ENCODE measurements around the gene ANKRD24.
"Not testable (repeated sequence)": the region's sequence is repeated elsewhere in the genome, so short reads cannot be mapped to it uniquely, and the experiment has no call there.

ANKRD24 gene

DNA sequence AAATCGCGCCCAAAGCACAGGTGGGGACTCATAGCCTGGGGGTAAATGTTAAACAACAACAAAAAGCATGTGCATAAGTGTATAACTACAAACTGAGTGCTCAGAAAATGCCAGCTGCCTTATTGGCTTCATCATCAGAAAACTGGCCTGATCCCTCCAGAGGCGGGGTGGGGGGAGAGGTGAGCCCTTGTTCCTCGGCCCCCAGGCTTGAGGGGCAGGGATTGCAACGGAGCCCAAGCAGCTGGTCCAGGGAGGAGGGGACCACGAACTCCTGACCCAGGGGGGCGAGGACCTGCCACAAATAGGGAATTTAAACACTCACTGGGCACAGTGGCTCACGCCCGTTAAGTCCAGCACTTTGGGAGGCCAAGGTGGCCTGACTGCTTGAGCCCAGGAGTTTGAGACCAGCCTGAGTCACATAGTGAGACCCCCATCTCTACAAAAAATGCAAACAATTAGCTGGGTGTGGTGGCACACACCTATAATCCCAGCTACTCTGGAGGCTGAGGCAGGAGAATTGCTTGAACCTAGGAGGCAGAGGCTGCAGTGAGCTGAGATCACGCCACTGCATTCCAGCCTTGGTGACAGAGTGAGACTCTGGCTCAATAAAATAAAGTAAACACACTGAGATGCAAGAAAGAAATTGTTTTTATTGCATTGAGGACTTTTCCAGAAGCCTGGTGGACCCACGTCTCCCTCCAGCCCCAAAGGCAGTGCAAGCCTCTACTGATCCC lies 8.8 kb upstream of the ANKRD24 start:
- no peak for DNase-seq (ENCODE audit: low read depth in 4 of 4, low spot score in 1 of 4)

DNA sequence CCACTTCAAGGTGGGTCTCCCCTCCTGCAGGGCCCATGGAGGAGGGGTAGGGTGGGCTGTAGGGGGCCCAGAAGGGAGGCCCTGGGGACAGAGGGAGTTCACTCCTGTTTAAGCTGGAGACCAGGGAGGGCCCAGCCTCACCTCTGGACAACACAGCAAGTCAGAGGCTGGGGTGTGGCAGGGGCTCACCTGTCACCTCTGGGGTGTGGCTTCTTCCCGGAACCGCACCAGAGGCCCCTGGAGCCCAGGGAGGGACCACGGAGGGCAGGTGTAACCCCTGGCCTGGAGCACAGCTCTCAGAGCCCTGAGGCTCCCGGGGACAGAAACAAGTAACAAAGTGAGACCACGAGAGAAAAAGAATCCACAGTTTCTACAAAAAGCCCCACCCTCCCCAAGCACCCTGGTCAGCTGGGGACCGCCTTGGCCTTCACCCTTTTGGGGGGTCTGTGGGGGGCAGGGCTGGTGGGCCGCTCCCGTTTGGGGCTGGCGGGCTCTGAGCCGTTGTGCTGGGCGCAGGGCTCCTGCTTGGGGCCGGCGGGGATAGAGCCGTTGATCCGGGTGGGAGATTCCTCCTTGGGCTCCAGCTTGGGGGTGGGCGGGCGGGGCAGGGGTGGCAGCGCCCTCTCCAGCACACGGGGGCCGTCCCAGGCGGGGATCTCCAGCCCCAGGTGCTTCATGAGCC lies 8.1 kb upstream of the ANKRD24 start:
- DNase-seq (ENCODE audit: low read depth in 4 of 4, low spot score in 1 of 4) = no peak

DNA sequence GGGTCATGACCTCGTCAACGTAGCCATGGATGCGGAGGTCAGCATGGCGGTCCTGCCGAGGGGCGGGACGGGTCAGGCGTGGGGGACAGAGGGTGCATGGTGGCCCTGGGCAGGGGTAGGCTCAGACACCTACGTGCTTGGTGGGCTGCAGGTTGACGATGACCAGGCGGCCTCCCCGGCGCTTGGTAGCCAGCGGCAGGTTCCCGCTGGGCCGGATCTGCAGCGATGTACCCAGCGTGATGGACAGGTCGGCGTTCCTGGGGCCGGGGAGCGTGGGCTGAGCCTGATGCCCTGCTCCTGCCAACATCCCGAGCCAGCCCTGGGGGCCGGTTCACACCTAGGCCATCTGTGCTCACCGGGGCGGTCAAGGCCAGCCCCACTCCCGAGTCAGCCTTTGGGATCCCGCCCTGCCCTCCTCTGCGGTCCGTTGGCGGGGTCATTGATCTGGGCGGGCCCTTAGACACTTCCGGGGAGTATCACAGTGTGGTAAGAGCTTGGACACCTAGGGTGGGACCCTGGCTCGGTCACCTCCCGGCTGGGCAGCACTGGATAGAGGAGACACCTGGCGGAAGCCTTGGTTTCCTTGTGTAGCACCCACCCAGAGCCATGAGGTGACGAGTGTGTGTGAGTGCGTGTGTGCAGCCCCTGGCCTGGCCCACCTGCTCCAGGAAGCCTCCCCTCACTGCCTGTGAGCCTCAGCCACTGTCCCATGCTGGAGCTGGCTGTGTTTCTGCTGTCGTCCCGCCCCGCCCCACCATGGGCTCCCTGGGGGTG lies 7.4 kb upstream of the ANKRD24 start:
- no peak for DNase-seq (ENCODE audit: low read depth in 4 of 4, low spot score in 1 of 4)

DNA sequence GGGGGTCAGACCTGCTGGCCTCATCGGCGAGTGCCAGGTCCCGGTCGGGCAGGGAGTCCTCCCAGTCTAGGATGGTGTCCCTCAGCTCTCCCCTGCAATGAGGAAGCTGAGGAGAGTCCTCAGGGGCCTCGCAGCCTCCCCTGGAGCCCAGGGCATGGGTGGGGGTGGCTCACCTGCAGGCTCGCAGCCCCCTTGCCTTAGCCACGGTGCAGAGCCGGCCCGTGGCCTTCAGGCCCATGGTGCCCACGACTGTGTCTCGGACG lies 6.9 kb upstream of the ANKRD24 start:
- no peak for DNase-seq (ENCODE audit: low read depth in 4 of 4, low spot score in 1 of 4)

DNA sequence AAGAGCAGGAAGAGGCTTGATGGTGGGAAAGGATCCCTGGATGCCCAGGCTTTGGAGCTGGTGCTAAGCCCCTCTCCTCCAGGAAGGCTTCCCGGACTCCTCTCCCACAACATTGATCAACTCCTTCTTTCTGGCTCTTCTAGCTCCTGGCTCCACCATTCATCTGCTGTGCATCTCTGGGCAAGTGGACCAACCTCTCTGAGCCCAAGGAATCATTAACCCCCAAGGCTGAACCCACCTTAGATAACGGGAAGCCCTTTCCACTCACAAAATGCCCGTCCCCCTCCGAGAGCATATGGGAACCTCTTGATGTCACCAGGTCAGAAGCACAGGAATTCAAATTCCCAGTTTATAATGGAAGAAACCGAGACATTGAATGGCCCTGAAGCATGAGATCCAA lies 5.3 kb upstream of the ANKRD24 start:
- DNase-seq (ENCODE audit: low read depth in 4 of 4, low spot score in 1 of 4) = no peak

DNA sequence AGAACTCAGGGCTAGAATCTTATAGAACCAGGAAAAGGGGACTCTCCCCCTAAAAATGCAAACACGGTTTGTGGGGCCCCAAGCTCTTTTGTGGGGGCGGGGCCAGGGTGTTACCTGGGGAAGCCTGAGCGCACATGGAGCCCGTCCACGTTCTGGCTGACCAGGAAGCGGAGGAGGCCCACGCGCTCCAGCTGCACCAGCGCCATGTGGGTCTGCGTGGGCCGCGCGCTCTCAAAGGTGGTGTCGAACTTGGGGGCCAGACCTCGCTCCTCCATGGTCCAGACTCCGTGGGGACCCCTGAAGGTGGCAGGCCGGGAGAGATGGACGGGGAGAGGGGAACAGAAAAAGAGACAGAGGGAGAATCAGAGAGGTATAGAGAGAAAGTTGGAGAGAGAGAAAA lies 3.5 kb upstream of the ANKRD24 start:
- no peak for DNase-seq (ENCODE audit: low read depth in 4 of 4, low spot score in 1 of 4)

DNA sequence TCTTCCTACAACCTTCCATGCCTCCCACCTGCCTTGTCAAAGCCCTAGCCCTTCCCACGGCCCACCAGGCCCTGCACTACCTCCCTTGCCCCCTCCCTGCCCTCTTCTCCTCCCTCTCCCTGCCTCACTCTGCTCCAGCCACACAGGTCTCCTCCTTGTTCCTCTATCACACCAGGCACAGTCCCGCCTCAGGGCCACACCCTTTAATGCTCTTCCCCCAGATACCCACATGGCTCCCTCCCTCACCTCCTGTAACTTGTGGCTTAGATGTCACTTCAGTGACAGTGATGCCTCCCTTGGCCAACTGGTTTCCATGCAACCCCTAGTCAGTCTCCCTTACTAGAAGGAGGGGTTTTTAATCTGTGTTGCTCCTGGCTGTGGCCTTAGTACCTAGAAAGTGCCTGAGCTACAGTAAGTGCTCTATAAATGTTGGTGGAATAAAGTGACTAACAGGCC lies 1.4 kb upstream of the ANKRD24 start:
- no peak for DNase-seq (ENCODE audit: low read depth in 4 of 4, low spot score in 1 of 4)

DNA sequence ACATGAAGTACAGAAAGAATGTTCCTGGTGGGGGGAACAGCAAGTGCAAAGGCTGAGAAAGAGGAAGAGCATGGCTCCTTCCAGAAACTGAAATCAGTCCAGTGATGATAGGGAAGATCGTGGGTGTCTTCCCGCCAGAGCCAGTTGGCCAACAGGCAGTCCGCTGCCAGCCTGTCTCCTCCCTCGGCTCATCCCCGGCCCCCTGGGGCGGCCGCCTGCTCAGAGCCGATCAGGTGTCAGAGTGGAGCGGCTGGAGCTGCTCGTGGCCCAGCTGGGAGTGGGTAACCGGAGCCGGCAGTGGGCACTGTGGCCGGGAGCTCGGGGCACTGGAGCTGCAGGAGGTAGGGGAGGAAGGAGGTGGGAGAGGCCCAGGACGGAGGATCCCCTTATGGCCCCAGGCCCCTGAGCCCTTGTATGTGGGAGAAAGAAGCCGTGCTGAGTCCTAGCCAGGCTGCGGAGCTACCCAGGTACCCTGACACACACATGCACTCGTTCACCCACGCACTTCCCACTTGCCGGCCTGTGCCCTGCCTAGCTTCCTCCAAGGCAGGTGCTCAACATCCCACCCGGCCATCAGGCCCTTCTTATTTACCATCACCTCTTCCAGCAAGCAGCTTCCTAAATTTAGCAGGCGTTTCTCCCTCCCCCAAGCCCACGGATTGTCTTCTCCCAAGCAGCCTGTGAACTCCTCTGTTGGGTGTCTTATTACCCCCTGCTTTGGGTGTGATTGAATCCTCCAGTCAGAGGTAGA lies 1.7 kb downstream of the ANKRD24 start:
- no peak for DNase-seq (ENCODE audit: low read depth in 4 of 4, low spot score in 1 of 4)

DNA sequence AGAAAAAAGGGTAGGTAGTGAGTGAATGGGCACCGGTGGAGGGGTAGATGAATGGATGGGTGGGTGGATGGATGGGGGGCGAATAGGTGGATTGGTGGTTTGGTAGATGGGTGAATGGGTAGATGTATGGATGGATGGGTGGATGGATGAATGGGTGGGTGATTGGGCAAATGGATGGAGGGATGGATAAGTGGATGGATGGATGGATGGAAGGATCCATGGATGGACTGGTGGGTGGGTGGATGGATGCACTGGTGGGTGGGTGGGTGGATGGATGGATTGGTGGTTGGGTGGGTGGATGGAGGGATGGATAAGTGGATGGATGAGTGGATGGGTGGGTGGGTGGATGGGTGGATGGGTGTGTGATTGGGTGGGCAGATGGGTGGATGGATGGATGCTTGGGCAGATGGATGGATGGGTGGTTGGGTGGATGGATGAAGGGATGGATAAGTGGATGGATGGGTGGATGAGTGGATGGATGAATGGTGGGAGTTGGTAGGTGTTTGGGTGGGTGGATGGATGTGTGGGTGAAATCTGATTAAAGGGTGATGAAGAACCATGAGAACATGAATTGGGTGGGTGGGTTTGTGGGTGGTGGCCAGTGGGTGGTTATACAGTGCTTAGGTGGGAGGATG lies 2.3 kb downstream of the ANKRD24 start:
- no peak for DNase-seq (ENCODE audit: low read depth in 4 of 4, low spot score in 1 of 4)

DNA sequence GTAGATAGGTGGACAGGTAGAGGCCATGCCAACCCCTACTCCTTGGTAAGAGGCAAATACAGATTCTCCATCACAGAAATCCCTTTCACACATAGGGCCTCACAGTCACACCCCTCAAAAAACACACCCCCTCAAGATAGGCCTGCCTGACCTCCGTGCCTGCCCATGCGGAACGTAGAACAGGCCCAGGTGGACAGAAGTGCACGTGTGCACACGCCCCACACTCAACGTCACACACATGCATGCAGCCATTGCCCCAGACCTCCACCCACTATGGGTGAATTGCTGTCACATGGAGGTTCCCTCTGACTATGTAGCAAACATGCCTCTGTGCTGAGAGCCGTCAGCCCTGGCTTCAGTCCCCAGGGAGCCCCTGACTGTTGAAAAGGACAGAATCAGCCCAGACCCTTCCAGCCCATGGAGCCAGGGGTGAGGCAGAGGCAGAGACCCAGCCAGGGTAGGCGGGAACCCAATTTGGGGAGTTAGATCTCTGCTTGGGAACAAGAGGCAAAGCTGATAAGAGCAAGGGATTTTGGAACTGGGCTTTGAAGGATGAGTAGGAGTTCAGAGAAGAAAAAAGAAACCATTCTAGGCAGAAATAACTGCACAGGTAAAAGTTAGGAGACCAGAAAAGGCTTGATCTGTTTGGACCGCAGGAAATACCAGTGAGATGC lies 3.1 kb downstream of the ANKRD24 start:
- DNase-seq (ENCODE audit: low read depth in 4 of 4, low spot score in 1 of 4) = no peak

DNA sequence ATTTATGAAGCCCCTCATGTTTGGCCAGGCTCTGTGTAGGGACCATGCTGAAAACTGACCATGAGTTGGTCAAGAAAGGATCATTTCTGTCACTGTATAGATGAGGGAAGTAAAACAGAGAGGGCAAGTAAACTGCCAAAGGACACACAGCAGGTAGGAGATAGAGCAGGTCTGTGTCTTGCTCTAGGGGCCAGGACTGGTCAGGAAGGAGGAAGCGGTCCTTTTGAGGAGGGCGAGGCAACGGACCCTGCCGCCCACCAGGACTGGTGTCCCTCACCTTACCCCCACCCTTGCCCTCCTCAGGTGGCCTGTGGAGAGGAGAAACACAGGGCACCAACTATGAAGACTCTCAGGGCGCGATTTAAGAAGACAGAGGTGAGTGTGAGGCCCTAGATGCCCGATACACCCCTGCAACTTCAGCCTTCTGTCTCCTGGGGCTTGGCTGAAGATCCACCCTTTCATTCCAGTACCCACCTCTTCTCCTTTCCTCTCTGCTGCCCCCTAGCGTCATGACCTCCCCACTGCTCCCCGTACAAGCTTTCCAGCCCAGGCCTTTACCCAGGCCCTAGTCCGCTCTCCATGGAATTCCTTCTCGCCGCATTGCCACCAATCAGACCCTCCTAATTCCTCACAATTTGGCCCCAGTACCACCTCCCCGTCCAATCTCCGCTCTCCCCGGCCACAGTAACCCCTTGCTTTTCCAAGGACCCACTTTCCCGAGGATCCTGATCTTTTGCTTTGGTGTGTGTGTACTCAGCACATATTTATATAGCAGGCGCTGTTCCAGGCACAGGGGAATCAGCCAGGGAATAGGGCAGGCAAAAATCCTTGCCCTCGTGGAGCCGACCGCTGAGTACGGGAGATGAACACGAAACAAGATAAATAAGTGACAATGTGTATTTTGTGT lies 3.9 kb downstream of the ANKRD24 start:
- peak; percentile 70 to 88 (median 78) for DNase-seq (ENCODE audit: low read depth in 4 of 4, low spot score in 1 of 4)

DNA sequence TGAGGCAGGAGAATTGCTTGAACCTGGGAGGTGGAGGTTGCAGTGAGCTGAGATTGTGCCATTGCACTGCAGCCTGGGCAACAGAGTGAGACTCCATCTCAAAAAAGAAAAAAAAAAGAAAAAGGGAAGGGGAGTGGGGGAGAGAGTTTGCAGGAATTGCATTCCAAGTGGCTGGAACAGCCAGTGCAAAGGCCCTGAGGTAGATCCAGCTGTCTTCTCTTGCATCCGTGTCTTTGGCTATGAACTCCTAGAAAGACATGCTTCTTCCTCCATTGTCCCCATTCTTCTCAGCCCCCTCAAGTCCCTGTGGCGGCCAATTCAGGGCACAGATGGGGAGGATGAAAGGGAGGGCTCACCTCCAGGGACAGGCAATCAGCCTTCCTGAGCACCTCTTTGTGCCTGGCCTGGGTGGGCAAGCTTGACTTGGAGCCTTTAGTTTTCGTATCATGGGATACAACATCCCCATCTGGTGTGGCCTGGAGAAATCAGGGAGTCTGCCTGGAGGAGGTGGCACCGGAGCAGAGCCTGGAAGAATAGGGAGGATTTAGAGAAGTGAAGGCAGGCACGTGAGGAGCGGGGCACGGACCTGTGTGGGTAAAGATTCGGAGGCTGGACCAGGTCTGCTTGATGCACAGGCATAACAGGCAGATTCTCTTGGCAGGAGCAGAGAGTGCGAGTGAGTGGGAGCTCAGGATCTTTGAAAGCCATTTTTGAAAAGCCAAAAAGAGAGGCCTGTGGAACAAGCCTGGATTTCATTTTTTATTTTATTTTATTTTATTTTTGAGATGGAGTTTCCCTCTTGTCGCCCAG lies 5.0 kb downstream of the ANKRD24 start:
- DNase-seq (ENCODE audit: low read depth in 4 of 4, low spot score in 1 of 4) = no peak

DNA sequence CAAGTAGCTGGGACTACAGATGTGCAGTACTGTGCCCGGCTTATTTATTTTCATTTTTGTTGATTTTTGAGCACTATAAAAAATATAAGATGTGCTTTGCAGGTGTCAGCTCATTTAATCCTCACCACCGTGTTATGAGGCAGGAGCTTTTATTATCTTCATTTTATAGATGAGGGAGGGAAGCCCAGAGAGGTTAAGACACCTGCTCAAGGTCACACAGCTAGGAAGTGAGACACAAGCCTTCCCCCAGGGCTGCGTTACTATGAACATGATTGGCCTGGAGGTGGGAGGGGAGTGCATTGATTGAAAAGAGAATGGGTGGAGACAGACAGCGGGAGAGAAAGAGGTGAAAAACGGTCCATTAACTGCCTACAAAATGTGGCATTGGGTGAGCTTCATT lies 7.2 kb downstream of the ANKRD24 start:
- no peak for DNase-seq (ENCODE audit: low read depth in 4 of 4, low spot score in 1 of 4)

DNA sequence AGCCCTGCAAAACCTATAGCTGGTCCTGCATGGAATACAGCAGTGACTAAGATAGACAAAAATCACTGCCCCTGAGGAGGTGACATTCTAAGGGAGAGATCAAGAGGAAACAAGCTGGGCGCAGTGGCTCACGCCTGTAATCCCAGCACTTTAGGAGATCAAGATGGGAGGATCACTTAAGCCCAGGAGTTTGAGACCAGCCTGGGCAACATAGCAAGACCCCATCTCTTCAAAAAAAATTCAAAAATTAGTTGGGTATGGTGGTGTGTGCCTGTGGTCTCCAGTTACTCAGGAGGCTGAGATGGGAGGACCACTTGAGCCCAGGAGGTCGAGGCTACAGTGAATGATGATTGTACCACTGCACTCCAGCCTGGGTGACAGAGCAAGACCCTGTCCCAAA lies 10.0 kb downstream of the ANKRD24 start:
- not testable (repeated sequence) for DNase-seq (ENCODE audit: low read depth in 4 of 4, low spot score in 1 of 4)

DNA sequence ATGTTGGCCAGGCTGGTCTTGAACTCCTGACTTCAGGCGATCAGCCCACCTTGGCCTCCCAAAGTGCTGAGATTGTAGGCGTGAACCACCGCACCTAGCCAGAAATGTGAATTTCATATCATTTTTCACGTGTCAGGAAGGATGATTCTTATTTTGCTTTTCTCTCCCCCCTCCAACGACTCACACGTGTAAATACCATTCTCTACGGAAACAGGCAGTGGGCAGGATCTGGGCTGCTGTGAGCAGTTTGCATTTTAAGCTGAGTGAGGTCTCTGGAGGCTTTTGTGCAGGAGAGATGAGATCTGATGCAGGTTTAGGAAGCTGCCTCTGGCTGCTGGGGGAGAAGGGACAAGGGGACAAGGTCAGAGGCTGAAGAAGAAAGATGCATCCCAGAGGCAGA lies 11.9 kb downstream of the ANKRD24 start:
- no peak for DNase-seq (ENCODE audit: low read depth in 4 of 4, low spot score in 1 of 4)

DNA sequence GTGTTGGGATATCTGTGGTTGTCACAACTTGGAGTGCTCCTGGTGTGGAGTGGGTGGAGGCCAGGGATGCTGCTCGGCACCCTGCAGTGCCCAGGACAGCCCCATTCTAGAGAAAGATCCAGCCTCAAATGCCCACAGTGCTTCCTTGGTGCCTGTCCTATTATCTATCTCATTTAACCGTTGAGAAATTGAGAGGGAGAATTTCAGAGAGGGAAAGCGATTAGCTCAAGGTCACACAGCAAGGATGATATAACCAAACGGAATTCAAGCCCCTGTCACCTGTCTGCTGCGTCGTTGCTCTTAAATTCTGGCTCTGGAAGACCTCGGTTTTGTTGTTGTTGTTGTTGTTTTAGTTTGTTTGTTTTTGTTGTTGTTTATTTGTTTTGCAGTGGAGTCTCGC lies 13.5 kb downstream of the ANKRD24 start:
- no peak for DNase-seq (ENCODE audit: low read depth in 4 of 4, low spot score in 1 of 4)

DNA sequence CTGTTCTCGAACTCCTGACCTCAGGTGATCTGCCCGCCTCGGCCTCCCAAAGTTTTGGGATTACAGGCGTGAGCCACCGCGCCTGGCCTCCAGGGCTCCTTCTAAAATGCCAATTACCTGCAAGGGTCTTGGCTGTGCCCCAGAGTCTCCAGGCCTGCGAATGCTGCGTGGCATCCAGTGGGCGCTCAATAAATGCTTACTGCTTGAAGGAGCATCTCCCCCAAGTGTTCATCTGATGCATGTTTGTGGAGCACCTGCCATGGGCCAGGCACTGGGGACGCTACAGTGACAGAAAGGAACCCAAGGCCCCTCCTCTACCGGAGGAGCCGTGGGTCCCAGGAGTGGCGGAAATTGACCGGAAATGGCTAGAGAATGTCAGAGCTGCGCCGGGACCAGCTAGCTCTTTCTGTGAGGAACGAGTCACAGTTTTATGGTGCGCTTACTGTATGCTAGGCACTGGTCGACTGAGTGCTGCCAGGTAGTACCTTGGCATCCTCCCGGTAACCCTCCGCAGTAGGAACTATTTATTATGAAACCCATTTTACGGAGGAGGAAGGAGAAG lies 14.2 kb downstream of the ANKRD24 start:
- no peak for DNase-seq (ENCODE audit: low read depth in 4 of 4, low spot score in 1 of 4)

DNA sequence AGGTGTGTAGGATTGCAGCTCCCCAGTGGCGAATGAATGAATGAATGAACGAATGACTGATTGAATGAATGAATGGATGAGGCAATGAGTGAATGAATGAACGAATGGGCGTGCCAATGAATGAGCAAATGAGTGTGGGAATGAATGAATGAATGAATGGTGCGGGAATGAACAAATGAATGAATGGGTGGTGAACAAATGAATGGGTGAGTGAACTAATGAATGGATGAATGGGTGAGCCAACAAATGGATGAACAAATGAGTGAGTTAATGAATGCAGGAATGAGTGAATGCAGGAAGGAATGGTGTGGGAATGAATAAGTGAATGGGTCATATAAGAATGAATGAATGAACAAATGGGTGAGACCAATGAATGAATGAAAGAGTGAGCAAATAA lies 14.7 kb downstream of the ANKRD24 start:
- DNase-seq (ENCODE audit: low read depth in 4 of 4, low spot score in 1 of 4) = no peak

Data from stimulated activated CD4-positive, alpha-beta T cell treated with anti-CD3 and anti-CD28 coated beads, Interleukin-1b, Interleukin-23, amount 100 ng/mL, for 24 hours (primary cell).